CD4-positive, alpha-beta T cell (primary cell): Measurements from ENCODE around the gene HDAC4. TPM values are rescaled to one million over a fixed set of nuclear protein-coding genes. Genes with fewer than 3 reads are reported as not detected.

Experiments
- ATAC-seq: fragments of 200-7000 bp; cut with Tn5 transposase; one replicate; pipeline ENCODE4 v1.10.0; 2022; ENCODE audit warnings: mild to moderate bottlenecking; ENCODE audit not compliant: poor library complexity
- CTCF ChIA-PET: fragments of 350-600 bp; sonication (Branson Sonifier 250); formaldehyde crosslinking; loops from one replicate; lab custom pipeline; 2021; ENCODE audit warnings: antibody characterized with exemption, inconsistent platforms; lab: Charles Lee
- POLR2A ChIA-PET: fragments of 350-600 bp; sonication (Branson Sonifier 250); formaldehyde crosslinking; loops from one replicate; lab custom pipeline; 2021; ENCODE audit warnings: antibody characterized with exemption, inconsistent platforms; lab: Charles Lee
- DNase-seq, 14 experiments: peaks; one replicate each; pipeline ENCODE4 v3.0.0-alpha.2; 2013 to 2020; ENCODE audit warnings: mixed read lengths in 2 of 14
- H3K27ac ChIP-seq, 2 donors: one replicate each; pipeline versions ENCODE4 v1.5.1 to v1.7.0; 2013; ENCODE audit warnings: low read length in 2 of 2, low read depth in 1 of 2, mild to moderate bottlenecking in 1 of 2
- H3K27me3 ChIP-seq, 2 experiments: 1 replicate in 1 of 2; 2 replicates in 1 of 2; pipeline versions ENCODE4 v1.6.1 to v1.7.0; 2013; ENCODE audit warnings: low read length in 2 of 2, control low read depth in 1 of 2, mild to moderate bottlenecking in 1 of 2, moderate library complexity in 1 of 2; ENCODE audit not compliant: insufficient read depth in 2 of 2, control insufficient read depth in 1 of 2
- H3K36me3 ChIP-seq: one replicate; pipeline ENCODE4 v1.6.1; 2013; ENCODE audit warnings: low read length, control low read depth; ENCODE audit not compliant: insufficient read depth
- H3K4me1 ChIP-seq: one replicate; pipeline ENCODE4 v1.6.1; 2013; ENCODE audit warnings: low read length, control low read depth; ENCODE audit not compliant: insufficient read depth
- H3K4me3 ChIP-seq: one replicate; pipeline ENCODE4 v1.5.1; 2013; ENCODE audit warnings: mild to moderate bottlenecking, low read length, moderate library complexity
- H3K9me3 ChIP-seq, 2 experiments: 1 replicate in 1 of 2; 2 replicates in 1 of 2; pipeline versions ENCODE4 v1.6.1 to v1.7.0; 2013; ENCODE audit warnings: low read length in 2 of 2, mild to moderate bottlenecking in 2 of 2, control low read depth in 1 of 2, moderate library complexity in 1 of 2; ENCODE audit not compliant: control insufficient read depth in 1 of 2, insufficient read depth in 1 of 2
- H3K27ac Mint-ChIP-seq: one replicate; pipeline ENCODE4 v1.8.0; 2020; ENCODE audit warnings: mixed read lengths
- H3K27me3 Mint-ChIP-seq: one replicate; pipeline ENCODE4 v1.8.0; 2021; ENCODE audit warnings: mixed read lengths
- H3K36me3 Mint-ChIP-seq: one replicate; pipeline ENCODE4 v1.8.0; 2021; ENCODE audit warnings: low read depth, mixed read lengths
- H3K4me1 Mint-ChIP-seq: one replicate; pipeline ENCODE4 v1.8.0; 2021; ENCODE audit warnings: low read depth, mixed read lengths
- H3K4me3 Mint-ChIP-seq: one replicate; pipeline ENCODE4 v1.8.0; 2020; ENCODE audit warnings: mild to moderate bottlenecking, mixed read lengths
- H3K9me3 Mint-ChIP-seq: one replicate; pipeline ENCODE4 v1.8.0; 2020; ENCODE audit warnings: mixed read lengths
- CTCF ChIP-seq: fragments of 200-600 bp; IDR thresholded peaks from one replicate; pipeline ENCODE4 v1.8.0; 2022; ENCODE audit warnings: antibody characterized with exemption, mild to moderate bottlenecking
- intact Hi-C, 2 experiments: fragments of 100-400 bp; cut with DNase I in 1 of 2; cut with micrococcal nuclease in 1 of 2; formaldehyde crosslinking; loops; one replicate each; pipeline versions ENCODE4 v1.15.1 to v1.9.0; 2023 to 2025; cut with DNase I, micrococcal nuclease
- total RNA-seq, 174 experiments: library from RNA in 2 of 174; stranded (reverse) in 2 of 174; gene quantifications; one replicate each; pipeline ENCODE4 v1.2.3 and lab custom pipeline; 2021 to 2026

Gene HDAC4
- total RNA-seq, 2 experiments from 2014 or later = 45.3 to 49.2 TPM

- peaks cover 0 to 22% of the 10 kb centered on the region in 2 experiments for H3K9me3 ChIP-seq
- no peak overlapping the region for H3K27ac Mint-ChIP-seq
- H3K27me3 Mint-ChIP-seq = peaks cover 37% of the 10 kb centered on the region
- H3K27me3 ChIP-seq = peaks cover 5 to 7% of the 10 kb centered on the region in 2 experiments
- ChIA-PET POLR2A (no interaction called here), CTCF (no interaction called here)
- H3K4me1 Mint-ChIP-seq = no peaks in the 10 kb centered on the region
- H3K4me1 ChIP-seq = no peaks in the 10 kb centered on the region
- no peak overlapping the region for H3K27ac ChIP-seq
- no peak for TF ChIP-seq CTCF
- peaks cover 4% of the 10 kb centered on the region for H3K9me3 Mint-ChIP-seq
- no peak overlapping the region for H3K4me3 Mint-ChIP-seq
- no peaks in the 10 kb centered on the region for H3K36me3 ChIP-seq
- ATAC-seq = no peak
- no peak for DNase-seq
- H3K4me3 ChIP-seq = no peak overlapping the region
- intact Hi-C loops = no loop called here
- H3K36me3 Mint-ChIP-seq = no peaks in the 10 kb centered on the region
These were observed 398.2 kb downstream of the HDAC4 start for GRCh38 chr2:239002591-239002953.

GRCh38 chr2:239001794-239002193 lies 399.0 kb downstream of the HDAC4 start:
- Histone ChIP-seq H3K9me3 (peaks cover 0 to 27% of the 10 kb centered on the region in 2 experiments), H3K36me3 (no peaks in the 10 kb centered on the region), H3K27ac (no peak overlapping the region), H3K4me1 (no peaks in the 10 kb centered on the region), H3K27me3 (peaks cover 4 to 7% of the 10 kb centered on the region in 2 experiments), H3K4me3 (no peak overlapping the region)
- intact Hi-C loops = no loop called here
- ChIA-PET POLR2A (no interaction called here), CTCF (no interaction called here)
- Mint-ChIP-seq H3K27me3 (peaks cover 33% of the 10 kb centered on the region), H3K36me3 (no peaks in the 10 kb centered on the region), H3K27ac (no peak overlapping the region), H3K4me3 (no peak overlapping the region), H3K4me1 (no peaks in the 10 kb centered on the region), H3K9me3 (peaks cover 4% of the 10 kb centered on the region)
- no peak for DNase-seq
- ATAC-seq = no peak
- TF ChIP-seq CTCF = no peak

- ATAC-seq (no peak), DNase-seq (peak in 1 of 14 experiments; percentile 12)
- H3K27me3 Mint-ChIP-seq = peaks cover 23% of the 10 kb centered on the region
- no peaks in the 10 kb centered on the region for H3K4me1 Mint-ChIP-seq
- H3K4me3 Mint-ChIP-seq = no peak overlapping the region
- intact Hi-C loops = no loop called here
- no peaks in the 10 kb centered on the region for H3K36me3 Mint-ChIP-seq
- Histone ChIP-seq H3K27me3 (peaks cover 0 to 10% of the 10 kb centered on the region in 2 experiments), H3K9me3 (peaks cover 0 to 34% of the 10 kb centered on the region in 2 experiments), H3K27ac (no peak overlapping the region), H3K4me1 (no peaks in the 10 kb centered on the region), H3K4me3 (no peak overlapping the region), H3K36me3 (no peaks in the 10 kb centered on the region)
- TF ChIP-seq CTCF = no peak
- peaks cover 4% of the 10 kb centered on the region for H3K9me3 Mint-ChIP-seq
- no peak overlapping the region for H3K27ac Mint-ChIP-seq
- POLR2A ChIA-PET = no interaction called here
- CTCF ChIA-PET = no interaction called here
These were observed 400.2 kb downstream of the HDAC4 start for GRCh38 chr2:239000500-239001073.
